SU-DHL-6 (cell line): ENCODE results near the gene YES1.
"Not testable (repeated sequence)": the region's sequence is repeated elsewhere in the genome, so short reads cannot be mapped to it uniquely, and the experiment has no call there.

Experiments used
- CTCF ChIP-seq: fragments of 200-600 bp; sonication (generic); IDR thresholded peaks from one replicate; pipeline ENCODE4 v1.5.1; 2017; ENCODE audit warnings: antibody characterized with exemption, mild to moderate bottlenecking, low read length, moderate library complexity; ENCODE audit not compliant: insufficient read depth, poor library complexity, severe bottlenecking
- EZH2phosphoT487 ChIP-seq: fragments of 200-600 bp; sonication (generic), shearing (Covaris generic); conservative IDR thresholded peaks from 2 replicates; pipeline ENCODE4 v1.6.1; 2018; ENCODE audit warnings: mild to moderate bottlenecking, antibody characterized with exemption, low read length, moderate library complexity, mixed read lengths

- TF ChIP-seq CTCF, EZH2phosphoT487: not testable (repeated sequence)
Observed at GRCh38 chr18:776044-776443, 36.0 kb downstream of the YES1 start.
